ENCODE results near the gene LEF1. TPM values are rescaled to one million over a fixed set of nuclear protein-coding genes. Genes with fewer than 3 reads are reported as not detected.

Gene LEF1
- total RNA-seq, 1 experiment from 2014 or later, result 22.3 TPM

DNA sequence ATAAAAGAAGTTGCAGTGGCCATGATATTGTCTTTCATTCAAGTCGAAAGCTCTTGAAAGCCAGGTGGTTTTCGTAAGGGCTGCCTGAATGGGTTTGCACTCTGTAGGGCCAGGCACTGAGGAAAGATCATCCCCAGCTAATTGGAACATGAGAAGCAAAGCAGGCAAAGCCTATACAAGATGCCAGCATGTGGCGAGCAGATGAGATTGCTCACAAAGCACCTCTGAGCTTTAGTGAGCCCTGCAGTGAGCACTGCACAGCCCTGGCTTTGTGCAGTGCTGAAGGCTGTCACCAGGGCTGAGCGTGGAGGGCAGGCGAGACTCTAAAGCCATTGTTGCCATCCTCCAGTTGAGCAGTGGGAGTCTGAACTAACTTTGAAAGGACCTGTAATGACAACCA lies 125.2 kb downstream of the LEF1 start:
- no peaks in the 10 kb centered on the region for H3K4me1 ChIP-seq
- POLR2A ChIA-PET, result no interaction called here

GRCh38 chr4:108042927-108043326 lies 125.8 kb downstream of the LEF1 start:
- TF ChIP-seq, protein P1, sequence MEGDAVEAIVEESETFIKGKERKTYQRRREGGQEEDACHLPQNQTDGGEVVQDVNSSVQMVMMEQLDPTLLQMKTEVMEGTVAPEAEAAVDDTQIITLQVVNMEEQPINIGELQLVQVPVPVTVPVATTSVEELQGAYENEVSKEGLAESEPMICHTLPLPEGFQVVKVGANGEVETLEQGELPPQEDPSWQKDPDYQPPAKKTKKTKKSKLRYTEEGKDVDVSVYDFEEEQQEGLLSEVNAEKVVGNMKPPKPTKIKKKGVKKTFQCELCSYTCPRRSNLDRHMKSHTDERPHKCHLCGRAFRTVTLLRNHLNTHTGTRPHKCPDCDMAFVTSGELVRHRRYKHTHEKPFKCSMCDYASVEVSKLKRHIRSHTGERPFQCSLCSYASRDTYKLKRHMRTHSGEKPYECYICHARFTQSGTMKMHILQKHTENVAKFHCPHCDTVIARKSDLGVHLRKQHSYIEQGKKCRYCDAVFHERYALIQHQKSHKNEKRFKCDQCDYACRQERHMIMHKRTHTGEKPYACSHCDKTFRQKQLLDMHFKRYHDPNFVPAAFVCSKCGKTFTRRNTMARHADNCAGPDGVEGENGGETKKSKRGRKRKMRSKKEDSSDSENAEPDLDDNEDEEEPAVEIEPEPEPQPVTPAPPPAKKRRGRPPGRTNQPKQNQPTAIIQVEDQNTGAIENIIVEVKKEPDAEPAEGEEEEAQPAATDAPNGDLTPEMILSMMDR (IDR thresholded peaks at IDR 0.05; ENCODE audit: insufficient read depth in 1 of 2, low read depth in 1 of 2, low read length in 1 of 2, severe bottlenecking in 1 of 2, unreplicated experiment in 1 of 2), result no peak
- Mint-ChIP-seq H3K9me3 (ENCODE audit: unreplicated experiment) (no peaks in the 10 kb centered on the region), H3K36me3 (ENCODE audit: insufficient read depth, unreplicated experiment) (no peaks in the 10 kb centered on the region), H3K27me3 (ENCODE audit: insufficient read depth, unreplicated experiment) (no peaks in the 10 kb centered on the region), H3K4me1 (ENCODE audit: low read depth, unreplicated experiment) (no peaks in the 10 kb centered on the region), H3K27ac (ENCODE audit: unreplicated experiment) (no peak overlapping the region), H3K4me3 (ENCODE audit: unreplicated experiment) (no peak overlapping the region)
- Histone ChIP-seq H3K4me3 (ENCODE audit: low read depth, low read length) (no peak overlapping the region), H3K9me3 (no peaks in the 10 kb centered on the region), H3K27me3 (replicated peaks; ENCODE audit: control insufficient read depth, insufficient read depth, low read length) (no peaks in the 10 kb centered on the region), H3K36me3 (ENCODE audit: control insufficient read depth, insufficient read depth, low read length) (no peaks in the 10 kb centered on the region), H3K4me1 (no peaks in the 10 kb centered on the region)
- no TSS peak for BruUV-seq (replicated peaks)
- DNase-seq, result no peak
- POLR2A ChIA-PET, result no interaction called here
- intact Hi-C loops (cut with micrococcal nuclease; ENCODE audit: unreplicated experiment), result no loop called here
- CTCF ChIA-PET, result no interaction called here

More for the DNA sequence above, 125.2 kb downstream of the LEF1 start:
- H3K36me3 Mint-ChIP-seq (ENCODE audit: insufficient read depth, unreplicated experiment), result no peaks in the 10 kb centered on the region
- no peak overlapping the region for H3K27ac Mint-ChIP-seq (ENCODE audit: unreplicated experiment)
- no peak for DNase-seq
- Histone ChIP-seq H3K27me3 (replicated peaks; ENCODE audit: control insufficient read depth, insufficient read depth, low read length) (no peaks in the 10 kb centered on the region), H3K9me3 (no peaks in the 10 kb centered on the region), H3K4me3 (ENCODE audit: low read depth, low read length) (no peak overlapping the region), H3K36me3 (ENCODE audit: control insufficient read depth, insufficient read depth, low read length) (no peaks in the 10 kb centered on the region)
- no peak overlapping the region for H3K4me3 Mint-ChIP-seq (ENCODE audit: unreplicated experiment)
- no peaks in the 10 kb centered on the region for H3K9me3 Mint-ChIP-seq (ENCODE audit: unreplicated experiment)
- TF ChIP-seq, protein P1 (IDR thresholded peaks at IDR 0.05; ENCODE audit: insufficient read depth in 1 of 2, low read depth in 1 of 2, low read length in 1 of 2, severe bottlenecking in 1 of 2, unreplicated experiment in 1 of 2), result no peak
- intact Hi-C loops (cut with micrococcal nuclease; ENCODE audit: unreplicated experiment), result no loop called here
- no peaks in the 10 kb centered on the region for H3K27me3 Mint-ChIP-seq (ENCODE audit: insufficient read depth, unreplicated experiment)
- BruUV-seq (replicated peaks), result no TSS peak
- CTCF ChIA-PET, result no interaction called here
- no peaks in the 10 kb centered on the region for H3K4me1 Mint-ChIP-seq (ENCODE audit: low read depth, unreplicated experiment)

DNA sequence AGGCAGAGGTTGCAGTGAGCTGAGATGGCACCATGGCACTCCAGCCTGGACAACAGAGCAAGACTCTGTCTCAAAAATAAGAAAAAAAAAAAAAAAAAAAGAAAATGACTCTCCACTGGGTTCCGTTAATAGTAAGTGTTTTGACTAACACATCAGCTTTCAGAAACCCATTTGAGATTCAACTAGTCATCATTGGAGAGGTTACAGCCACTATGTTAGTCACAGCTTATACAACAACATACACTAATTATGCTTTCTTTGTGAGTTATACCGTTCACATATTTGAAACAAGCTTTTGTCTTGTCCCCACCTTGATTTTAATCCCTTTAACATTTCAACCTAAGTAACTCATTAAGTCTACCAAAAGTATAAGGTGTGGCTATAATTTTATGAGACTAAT lies 130.8 kb downstream of the LEF1 start:
- CTCF ChIA-PET, result interaction anchor here (0.6 kb wide), 1 partner anchor 9 kb away, joined by 6 read pairs; no protein-coding TSS in a partner anchor
- Mint-ChIP-seq H3K9me3 (ENCODE audit: unreplicated experiment) (no peaks in the 10 kb centered on the region), H3K4me3 (ENCODE audit: unreplicated experiment) (no peak overlapping the region), H3K36me3 (ENCODE audit: insufficient read depth, unreplicated experiment) (peaks cover 5% of the 10 kb centered on the region), H3K27ac (ENCODE audit: unreplicated experiment) (no peak overlapping the region), H3K4me1 (ENCODE audit: low read depth, unreplicated experiment) (no peaks in the 10 kb centered on the region), H3K27me3 (ENCODE audit: insufficient read depth, unreplicated experiment) (no peaks in the 10 kb centered on the region)
- H3K9me3 ChIP-seq, result no peaks in the 10 kb centered on the region
- no peaks in the 10 kb centered on the region for H3K36me3 ChIP-seq (ENCODE audit: control insufficient read depth, insufficient read depth, low read length)
- no TSS peak for BruUV-seq (replicated peaks)
- POLR2A ChIA-PET, result no interaction called here
- H3K4me3 ChIP-seq (ENCODE audit: low read depth, low read length), result no peak overlapping the region
- no peak for DNase-seq
- TF ChIP-seq, protein P1 (IDR thresholded peaks at IDR 0.05; ENCODE audit: insufficient read depth in 1 of 2, low read depth in 1 of 2, low read length in 1 of 2, severe bottlenecking in 1 of 2, unreplicated experiment in 1 of 2), result no peak
- no peaks in the 10 kb centered on the region for H3K27me3 ChIP-seq (replicated peaks; ENCODE audit: control insufficient read depth, insufficient read depth, low read length)
- intact Hi-C loops (cut with micrococcal nuclease; ENCODE audit: unreplicated experiment), result no loop called here
- no peaks in the 10 kb centered on the region for H3K4me1 ChIP-seq
